ENCODE measurements around the gene NKG7.

NKG7 gene

DNA sequence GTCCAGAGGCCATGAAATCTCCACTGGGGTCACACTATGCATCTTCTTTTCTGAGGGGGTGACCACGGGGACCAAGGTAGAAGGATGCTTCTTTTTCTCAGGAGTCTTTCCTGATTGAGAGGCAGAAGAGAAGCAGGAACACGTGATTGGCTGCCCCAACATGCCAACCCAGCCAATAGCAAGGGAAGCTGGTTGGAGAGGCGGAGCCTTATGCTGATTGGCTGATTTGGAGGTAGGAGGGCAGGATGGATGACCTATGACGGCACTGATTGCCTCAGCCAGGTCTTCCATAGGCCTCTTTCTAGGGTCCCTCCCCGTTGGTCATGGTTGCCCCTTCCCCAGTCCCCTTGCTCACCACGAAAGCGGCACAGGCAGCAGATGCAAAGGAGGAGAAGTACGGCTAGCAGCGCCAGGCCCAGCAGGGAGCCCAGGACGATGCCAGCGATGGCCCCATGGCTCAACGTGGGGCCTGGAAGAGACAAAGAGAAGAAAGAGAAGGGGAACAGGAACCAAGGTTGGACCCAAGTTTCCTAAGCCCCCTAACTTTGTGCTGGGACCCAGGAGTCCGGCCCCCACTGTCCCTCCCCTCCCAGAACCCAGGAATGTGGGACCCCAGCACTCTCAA is 38.5 kb downstream of the NKG7 start:
- DNase-seq, result peak; percentile 39

DNA sequence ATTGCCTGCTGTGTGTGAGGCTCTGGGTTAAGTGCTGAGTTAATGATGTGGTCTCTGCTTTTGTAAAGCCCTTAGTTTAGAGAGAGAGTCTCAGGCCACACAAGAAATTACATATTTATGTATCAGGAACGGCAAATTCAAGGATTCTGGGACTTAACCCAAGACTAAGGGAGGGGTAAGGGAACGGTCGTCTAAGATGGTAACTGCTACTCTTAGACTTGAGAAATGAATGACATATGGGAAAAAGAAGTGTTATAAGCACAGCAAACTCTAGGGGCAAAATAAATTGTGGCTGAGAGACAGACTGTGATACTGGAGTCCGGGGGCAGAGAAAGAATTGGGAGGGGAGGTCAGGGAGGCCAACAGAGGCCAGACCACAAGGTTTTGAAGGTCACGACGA is 40.7 kb downstream of the NKG7 start:
- DNase-seq, result no peak

DNA sequence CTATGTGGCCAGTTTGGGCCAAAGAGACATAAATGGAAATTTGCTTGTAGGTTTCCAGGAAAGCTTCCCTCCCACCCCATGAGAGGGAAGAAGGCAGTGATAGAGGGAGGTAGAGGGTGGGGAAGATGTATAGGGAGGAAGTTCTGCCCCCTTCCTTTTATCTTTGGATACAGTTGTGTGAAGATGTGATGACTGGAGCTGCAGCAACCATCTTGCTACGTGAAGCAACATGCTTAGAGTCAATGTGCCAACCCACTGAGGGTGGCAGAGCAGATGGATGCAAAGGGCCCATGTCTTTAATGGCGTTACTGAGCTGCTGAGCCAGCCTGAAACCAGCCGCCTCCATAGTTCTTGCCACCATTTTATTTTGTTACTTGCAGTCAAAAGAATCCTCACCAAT is 41.3 kb downstream of the NKG7 start:
- no peak for DNase-seq

DNA sequence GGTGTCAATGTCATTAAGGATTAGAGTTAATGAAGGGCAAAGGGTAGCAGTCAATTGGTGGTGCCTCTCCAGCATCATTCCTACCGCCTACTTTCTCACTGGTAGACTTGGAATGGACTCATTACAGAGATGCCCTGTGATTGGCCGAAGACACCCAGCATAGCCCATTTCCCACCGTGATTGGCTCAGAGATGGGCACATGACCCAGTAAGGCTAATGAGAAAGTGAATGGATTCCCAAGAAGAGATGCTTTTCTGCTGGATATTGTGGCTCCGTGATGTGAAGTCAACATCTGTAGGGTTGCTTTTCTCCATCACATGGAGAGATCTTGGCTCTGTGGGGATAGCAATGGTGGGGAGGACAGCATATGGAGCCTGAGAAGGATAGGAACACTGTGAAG is 42.1 kb downstream of the NKG7 start:
- no peak for DNase-seq

DNA sequence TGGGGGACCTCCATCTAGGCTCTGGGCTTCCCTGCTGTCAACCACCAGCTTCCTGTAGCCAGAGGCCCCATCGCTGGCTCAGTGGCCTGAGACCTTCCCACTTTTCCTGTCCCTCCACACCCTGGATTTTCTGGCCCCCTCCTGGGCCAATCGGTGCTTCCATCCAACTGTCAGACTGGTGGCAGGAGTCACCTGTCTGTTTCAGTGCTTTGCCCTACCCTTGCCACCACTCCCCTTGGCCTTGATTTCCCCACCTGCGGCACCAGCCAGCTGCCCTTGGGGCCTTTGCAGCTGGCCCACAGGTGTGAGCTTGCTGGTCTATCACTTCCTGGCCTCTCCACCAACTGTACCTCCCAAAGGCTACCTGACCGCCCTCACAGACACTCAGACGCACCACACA is 43.0 kb downstream of the NKG7 start:
- no peak for DNase-seq

DNA sequence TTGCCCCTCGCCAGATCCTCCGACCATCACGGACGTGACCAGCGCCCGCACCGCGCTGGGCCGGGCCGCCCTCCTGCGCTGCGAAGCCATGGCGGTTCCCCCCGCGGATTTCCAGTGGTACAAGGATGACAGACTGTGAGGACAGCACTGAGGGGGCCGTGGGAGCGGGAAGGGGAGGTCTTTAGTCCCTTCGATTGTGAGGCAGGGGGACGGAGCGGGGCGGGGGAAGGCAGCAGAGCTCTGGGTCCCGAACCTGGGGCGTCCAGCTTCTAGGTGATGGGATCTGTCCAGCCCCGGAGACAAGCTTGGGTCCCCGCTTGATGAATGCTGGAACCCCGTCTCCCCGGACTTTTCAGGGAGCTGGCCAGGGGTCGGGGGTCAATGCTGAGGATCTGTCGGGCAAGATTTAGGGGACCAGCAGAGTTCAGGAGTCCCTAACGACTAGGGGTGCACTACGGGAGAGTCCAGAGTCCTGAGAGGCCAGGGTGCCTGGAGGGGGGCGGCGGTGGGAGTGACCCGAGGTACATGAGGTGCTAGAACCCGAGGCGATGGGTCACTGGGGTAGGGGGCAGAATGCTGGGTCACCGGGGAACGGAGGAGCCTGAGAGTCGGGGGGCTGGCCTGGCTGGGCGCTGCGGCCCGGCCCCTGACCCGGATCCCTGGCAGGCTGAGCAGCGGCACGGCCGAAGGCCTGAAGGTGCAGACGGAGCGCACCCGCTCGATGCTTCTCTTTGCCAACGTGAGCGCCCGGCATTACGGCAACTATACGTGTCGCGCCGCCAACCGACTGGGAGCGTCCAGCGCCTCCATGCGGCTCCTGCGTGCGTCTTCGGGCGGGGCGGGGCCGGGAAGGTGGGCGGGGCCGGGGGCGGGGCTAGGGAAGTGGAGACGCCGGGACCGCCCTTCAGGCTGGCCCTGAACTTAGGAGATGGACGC is 45.1 kb downstream of the NKG7 start:
- DNase-seq, result peak; percentile 76

DNA sequence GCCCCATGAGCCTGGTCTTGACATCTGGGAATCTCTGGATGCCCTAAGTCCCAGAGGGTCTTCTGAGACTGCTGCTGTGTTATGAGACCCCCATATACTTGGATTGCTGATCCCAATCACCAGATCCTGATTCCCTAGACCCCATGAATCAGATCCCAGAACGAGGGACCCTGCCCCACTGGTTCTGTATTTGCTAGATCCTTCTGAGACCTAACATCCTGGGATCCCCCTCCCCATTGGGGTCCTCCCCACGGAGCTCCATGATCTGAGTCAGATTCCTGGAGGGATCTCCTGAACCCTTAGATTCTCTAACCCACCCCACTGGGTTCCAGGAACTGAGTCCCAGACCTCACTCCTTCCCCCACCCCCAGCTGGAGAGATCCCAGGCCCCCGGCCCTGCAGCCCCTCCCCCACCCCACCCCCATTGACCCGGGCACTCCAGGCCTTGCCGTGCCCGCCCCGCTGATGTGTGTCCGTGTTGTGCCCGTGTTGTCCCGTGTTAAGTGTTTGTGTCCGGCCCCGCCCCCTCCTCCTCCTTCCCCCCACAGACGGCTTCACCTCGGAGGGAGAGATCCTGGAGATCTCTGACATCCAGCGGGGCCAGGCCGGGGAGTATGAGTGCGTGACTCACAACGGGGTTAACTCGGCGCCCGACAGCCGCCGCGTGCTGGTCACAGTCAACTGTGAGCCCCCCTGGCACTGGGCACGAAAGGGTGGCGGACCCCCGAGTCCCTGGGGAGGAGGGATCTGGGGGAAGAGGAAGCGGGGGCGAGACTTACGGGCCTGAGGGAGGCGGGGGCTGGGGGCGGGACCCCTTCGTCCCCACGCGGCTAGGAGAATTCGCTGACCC is 46.0 kb downstream of the NKG7 start:
- no peak for DNase-seq

DNA sequence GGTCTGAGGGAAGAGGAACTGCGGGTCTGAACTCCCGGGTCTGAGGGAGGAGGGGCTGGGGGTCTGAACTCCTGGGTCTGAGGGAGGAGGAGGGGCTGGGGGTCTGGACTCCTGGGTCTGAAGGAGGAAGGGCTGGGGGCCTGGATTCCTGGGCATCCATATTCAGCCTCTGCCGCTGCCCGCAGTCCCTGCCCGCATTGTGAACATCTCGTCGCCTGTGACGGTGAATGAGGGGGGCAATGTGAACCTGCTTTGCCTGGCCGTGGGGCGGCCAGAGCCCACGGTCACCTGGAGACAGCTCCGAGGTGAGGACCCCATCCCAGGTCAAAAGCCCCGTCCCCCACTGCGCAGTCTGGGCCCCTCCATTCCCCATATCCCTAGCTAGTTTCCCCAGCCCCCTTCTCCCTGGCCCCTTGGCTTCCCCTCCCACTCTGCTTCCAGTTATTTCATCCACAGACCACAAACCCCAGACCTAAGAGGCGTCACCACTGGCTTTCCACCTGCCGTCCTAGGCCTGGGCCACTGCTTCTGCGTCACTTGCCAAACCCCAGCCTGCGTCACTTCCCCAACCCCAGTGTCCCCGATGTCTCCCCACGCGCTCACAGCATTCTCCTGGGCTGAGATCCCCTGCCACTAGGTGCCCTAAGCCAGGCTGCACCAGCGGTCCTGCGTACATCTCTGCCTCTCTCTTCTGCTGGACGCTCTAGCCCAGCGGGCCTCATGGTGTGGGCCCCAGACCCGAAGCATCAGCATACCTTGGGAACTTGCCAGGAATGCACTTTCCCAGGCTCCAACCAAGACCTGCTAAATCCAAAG is 47.1 kb downstream of the NKG7 start:
- DNase-seq, result peak; percentile 30

DNA sequence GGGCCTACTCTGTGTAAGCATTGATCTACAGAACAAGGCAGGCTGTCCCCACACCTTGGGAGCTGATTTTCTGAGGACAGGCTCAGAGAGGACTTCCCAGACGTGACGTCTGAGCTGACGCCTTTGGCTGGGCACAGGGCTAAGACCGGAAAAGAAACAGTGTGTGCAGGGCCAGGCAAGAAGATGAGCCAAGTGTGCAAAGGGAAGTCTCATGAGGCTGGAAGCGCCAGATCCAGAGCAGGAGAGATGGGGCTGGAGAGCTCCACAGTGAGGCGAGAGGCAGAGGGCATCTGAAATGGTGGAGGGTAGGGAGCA is 48.3 kb downstream of the NKG7 start:
- no peak for DNase-seq

DNA sequence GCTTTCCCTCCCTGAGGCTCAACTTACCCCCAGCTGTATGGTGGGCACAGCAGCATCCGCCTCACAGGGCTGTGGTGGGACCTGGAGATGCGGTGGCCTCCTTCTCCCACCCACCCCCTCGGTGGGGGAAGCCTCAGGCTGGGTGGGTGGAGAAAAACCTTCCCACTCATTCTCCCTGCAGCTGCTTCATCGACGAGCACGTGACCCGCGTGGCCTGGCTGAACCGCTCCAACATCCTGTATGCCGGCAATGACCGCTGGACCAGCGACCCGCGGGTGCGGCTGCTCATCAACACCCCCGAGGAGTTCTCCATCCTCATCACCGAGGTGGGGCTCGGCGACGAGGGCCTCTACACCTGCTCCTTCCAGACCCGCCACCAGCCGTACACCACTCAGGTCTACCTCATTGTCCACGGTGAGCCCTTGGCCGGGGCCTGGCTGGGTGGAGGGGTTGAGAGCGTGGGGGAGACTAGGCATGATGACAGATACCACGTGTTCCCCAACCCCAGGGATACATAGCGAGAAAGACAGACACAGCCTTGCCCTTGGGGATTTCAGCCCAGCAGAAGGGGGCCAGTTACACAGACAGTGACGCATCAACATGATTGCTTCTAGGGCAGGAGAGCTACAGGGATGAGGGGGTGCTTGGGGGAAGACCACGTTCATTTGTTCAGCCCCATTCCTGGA is 48.8 kb downstream of the NKG7 start:
- no peak for DNase-seq

DNA sequence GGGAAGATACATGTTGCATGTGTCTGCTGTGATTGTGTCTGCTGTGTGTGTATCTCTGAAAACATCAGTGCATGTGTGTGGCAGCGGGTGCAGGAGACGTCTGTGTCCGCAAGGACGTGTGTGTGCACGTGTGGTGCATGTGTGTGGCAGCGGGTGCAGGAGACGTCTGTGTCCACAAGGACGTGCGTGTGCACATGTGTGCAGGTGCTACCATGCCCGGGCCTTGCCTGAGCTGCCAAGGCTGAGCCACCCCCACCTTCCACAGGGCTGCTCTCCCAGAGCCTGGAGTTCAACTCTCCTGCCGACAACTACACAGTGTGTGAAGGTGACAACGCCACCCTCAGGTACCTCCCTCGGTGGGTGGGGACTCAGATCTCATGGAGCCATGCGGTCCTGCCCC is 50.7 kb downstream of the NKG7 start:
- DNase-seq, result no peak

All from stimulated activated CD4-positive, alpha-beta T cell treated with anti-CD3 and anti-CD28 coated beads, Interleukin-15, amount 100 ng/mL, for 24 hours (primary cell).